Astrocyte (in vitro differentiated cells and primary cell): ENCODE results near the gene RAB11FIP4.

ENCODE experiments used
- CTCF ChIP-seq: IDR thresholded peaks from 2 replicates; pipeline ENCODE4 v1.5.1; 2011; ENCODE audit warnings: low read depth, mild to moderate bottlenecking, inconsistent platforms, low read length, moderate library complexity; ENCODE audit not compliant: insufficient read depth
- EZH2 ChIP-seq: IDR thresholded peaks from 2 replicates; pipeline ENCODE4 v1.6.1; 2012; ENCODE audit warnings: mild to moderate bottlenecking, low read length, inconsistent platforms; ENCODE audit not compliant: insufficient read depth

GRCh38 chr17:31460226-31460721, 68.8 kb downstream of the RAB11FIP4 start:
- TF ChIP-seq CTCF (no peak), EZH2 (no peak)
